ENCODE results near the gene TMEM214. TPM values are rescaled to one million over a fixed set of nuclear protein-coding genes. Genes with fewer than 3 reads are reported as not detected.

The TMEM214 gene
- total RNA-seq, 1 donor = 50.3 TPM

DNA sequence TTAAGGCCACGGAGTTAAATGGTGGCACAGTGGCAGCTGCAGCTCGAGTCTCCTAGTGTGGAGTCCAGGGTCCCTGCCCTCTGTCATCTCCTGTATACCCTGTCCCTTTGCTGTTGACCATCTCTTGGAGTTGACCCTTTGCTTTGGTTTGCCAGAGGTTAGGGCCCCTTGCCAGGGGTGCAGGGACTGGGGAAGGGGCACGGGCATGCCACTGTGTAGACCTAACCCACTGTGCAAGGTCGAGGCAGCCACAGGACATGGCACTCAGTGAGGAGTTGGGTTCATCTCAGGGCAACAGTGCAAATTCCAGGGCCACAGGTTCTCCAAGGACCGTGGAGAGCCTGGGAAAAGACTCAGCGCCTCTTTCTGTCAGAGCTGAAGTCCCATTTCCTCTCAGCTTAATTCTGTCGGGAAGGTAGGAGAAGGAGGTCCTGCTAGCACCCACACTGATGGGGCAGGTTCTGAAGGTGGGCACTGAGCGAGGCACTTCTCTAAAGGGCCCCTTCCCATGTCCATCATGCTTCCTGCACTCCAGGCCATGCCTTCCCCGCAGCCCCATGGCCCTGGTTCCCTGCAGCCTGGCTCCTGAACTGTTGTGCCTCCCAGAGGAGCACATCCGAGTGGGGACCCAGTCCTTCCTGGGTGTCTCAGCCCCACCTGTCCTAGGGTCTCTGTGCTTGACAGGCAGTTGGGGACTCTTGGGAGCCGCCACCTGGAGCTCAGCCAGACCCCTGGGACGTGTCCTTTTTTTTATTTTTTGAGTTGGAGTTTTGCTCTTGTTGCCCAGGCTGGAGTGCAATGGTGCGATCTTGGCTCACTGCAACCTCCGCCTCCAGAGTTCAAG is 56.6 kb downstream of the TMEM214 start:
- no peak overlapping the region for H3K27ac ChIP-seq (ENCODE audit: low read depth, low read length)
- peaks cover 4% of the 10 kb centered on the region for H3K4me1 ChIP-seq (ENCODE audit: insufficient read depth, low read length)
- H3K36me3 ChIP-seq (ENCODE audit: insufficient read depth, low read length) = peaks cover 3% of the 10 kb centered on the region
- no peak overlapping the region for H3K4me3 ChIP-seq (ENCODE audit: insufficient read depth, low read length)
- no peaks in the 10 kb centered on the region for H3K79me2 ChIP-seq (ENCODE audit: insufficient read depth, low read length)
- H3K9me3 ChIP-seq (ENCODE audit: low read depth, low read length) = no peaks in the 10 kb centered on the region
- H3K27me3 ChIP-seq (ENCODE audit: insufficient read depth, low read length) = no peaks in the 10 kb centered on the region
- DNase-seq (ENCODE audit: insufficient read length, low spot score, missing footprints) = no peak
- H4K20me1 ChIP-seq (ENCODE audit: insufficient read depth, low read length) = no peaks in the 10 kb centered on the region
- H3K4me2 ChIP-seq (ENCODE audit: insufficient read depth, low read length) = no peak overlapping the region
- TF ChIP-seq, protein P1, sequence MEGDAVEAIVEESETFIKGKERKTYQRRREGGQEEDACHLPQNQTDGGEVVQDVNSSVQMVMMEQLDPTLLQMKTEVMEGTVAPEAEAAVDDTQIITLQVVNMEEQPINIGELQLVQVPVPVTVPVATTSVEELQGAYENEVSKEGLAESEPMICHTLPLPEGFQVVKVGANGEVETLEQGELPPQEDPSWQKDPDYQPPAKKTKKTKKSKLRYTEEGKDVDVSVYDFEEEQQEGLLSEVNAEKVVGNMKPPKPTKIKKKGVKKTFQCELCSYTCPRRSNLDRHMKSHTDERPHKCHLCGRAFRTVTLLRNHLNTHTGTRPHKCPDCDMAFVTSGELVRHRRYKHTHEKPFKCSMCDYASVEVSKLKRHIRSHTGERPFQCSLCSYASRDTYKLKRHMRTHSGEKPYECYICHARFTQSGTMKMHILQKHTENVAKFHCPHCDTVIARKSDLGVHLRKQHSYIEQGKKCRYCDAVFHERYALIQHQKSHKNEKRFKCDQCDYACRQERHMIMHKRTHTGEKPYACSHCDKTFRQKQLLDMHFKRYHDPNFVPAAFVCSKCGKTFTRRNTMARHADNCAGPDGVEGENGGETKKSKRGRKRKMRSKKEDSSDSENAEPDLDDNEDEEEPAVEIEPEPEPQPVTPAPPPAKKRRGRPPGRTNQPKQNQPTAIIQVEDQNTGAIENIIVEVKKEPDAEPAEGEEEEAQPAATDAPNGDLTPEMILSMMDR (IDR thresholded peaks at IDR 0.05; ENCODE audit: extremely low read depth, low read depth, low read length) = no peak
- H2AFZ ChIP-seq (ENCODE audit: low read length) = no peak overlapping the region

Other genes starting within 250 kb of the TMEM214 start
- gene CENPA, start 246.9 kb upstream of the TMEM214 start, total RNA-seq = 2.2 and 2.9 TPM in 2 replicates
- not detected in 2 replicates for gene DPYSL5, start 184.8 kb upstream of the TMEM214 start, total RNA-seq
- gene MAPRE3, start 62.3 kb upstream of the TMEM214 start, total RNA-seq = 6.5 TPM in 2 replicates
- 24.6 and 26.8 TPM in 2 replicates for gene AGBL5, start 18.7 kb downstream of the TMEM214 start, total RNA-seq
- gene OST4, start 38.7 kb downstream of the TMEM214 start, total RNA-seq = 202 and 235 TPM in 2 replicates
- 137 and 138 TPM in 2 replicates for gene EMILIN1, start 45.6 kb downstream of the TMEM214 start, total RNA-seq
- 0.29 and 0.36 TPM in 2 replicates for gene KHK, start 53.8 kb downstream of the TMEM214 start, total RNA-seq
- gene CGREF1, start 86.2 kb downstream of the TMEM214 start, total RNA-seq = 6.8 and 14.5 TPM in 2 replicates
- under 0.01 TPM in 2 replicates for gene ABHD1, start 90.8 kb downstream of the TMEM214 start, total RNA-seq
- gene PREB, start 101.7 kb downstream of the TMEM214 start, total RNA-seq = 42.4 and 45.2 TPM in 2 replicates
- gene PRR30, start 106.4 kb downstream of the TMEM214 start, total RNA-seq = not detected in 2 replicates
- not detected in 2 replicates for gene TCF23, start 116.0 kb downstream of the TMEM214 start, total RNA-seq
- gene ATRAID, start 179.1 kb downstream of the TMEM214 start, total RNA-seq = 187 and 198 TPM in 2 replicates
- gene SLC5A6, start 179.3 kb downstream of the TMEM214 start, total RNA-seq = 14.1 TPM in 2 replicates
- 28.6 and 30.8 TPM in 2 replicates for gene CAD, start 184.4 kb downstream of the TMEM214 start, total RNA-seq
- gene SLC30A3, start 230.1 kb downstream of the TMEM214 start, total RNA-seq = under 0.01 and 0.88 TPM in 2 replicates
- gene DNAJC5G, start 242.5 kb downstream of the TMEM214 start, total RNA-seq = not detected in 2 replicates
- not detected in 2 replicates for gene TRIM54, start 249.5 kb downstream of the TMEM214 start, total RNA-seq